Retinal pigment epithelial cell (primary cell): Measurements from ENCODE around the gene PGAP6.

Source experiments
- DNase-seq: peaks from one replicate; pipeline ENCODE4 v3.0.0-alpha.2; 2010; ENCODE audit warnings: low read depth
- H3K4me3 ChIP-seq: 2 replicates; pipeline ENCODE4 v1.5.1; 2011; ENCODE audit warnings: mild to moderate bottlenecking, low read length, control low read depth, moderate library complexity
- TF ChIP-seq, protein P1 (sequence below): conservative IDR thresholded peaks from 2 replicates; pipeline ENCODE4 v1.5.1; 2011; ENCODE audit warnings: low read depth, low read length, control low read depth, inconsistent platforms

The PGAP6 gene

DNA sequence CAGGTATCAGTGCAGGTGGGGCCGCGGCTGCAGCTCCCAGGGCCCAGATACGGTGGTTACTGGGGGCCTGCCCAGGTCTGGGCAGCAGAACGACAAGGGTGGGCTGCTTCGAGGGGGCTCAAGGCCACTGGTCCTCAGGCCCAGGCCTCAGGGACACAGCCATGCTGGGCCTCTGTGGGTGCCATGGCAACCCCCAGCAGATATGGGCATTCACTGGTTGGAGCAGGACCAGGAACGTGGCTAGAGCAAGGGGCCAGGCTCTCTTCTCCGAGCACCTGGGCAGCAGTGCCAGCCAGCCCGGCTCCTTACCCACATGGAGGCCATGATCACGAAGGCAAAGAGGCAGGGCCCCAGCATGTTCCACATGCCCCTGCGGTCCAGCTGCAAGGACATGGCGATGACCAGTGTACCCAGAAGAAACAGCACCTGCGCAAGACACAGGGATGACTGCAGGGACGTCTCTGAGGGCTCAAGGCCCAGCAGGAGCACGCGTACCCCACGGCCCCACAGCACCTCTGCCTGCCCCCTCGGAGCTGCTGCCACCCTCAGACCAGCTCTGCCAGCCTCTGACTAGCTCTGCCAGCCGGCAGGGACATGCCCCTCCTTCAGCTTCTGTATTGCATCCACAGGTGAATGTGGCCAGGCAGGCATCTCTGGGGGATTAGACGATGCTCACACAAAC is 9.3 kb downstream of the PGAP6 start:
- TF ChIP-seq, protein P1, sequence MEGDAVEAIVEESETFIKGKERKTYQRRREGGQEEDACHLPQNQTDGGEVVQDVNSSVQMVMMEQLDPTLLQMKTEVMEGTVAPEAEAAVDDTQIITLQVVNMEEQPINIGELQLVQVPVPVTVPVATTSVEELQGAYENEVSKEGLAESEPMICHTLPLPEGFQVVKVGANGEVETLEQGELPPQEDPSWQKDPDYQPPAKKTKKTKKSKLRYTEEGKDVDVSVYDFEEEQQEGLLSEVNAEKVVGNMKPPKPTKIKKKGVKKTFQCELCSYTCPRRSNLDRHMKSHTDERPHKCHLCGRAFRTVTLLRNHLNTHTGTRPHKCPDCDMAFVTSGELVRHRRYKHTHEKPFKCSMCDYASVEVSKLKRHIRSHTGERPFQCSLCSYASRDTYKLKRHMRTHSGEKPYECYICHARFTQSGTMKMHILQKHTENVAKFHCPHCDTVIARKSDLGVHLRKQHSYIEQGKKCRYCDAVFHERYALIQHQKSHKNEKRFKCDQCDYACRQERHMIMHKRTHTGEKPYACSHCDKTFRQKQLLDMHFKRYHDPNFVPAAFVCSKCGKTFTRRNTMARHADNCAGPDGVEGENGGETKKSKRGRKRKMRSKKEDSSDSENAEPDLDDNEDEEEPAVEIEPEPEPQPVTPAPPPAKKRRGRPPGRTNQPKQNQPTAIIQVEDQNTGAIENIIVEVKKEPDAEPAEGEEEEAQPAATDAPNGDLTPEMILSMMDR: no peak
- DNase-seq: no peak
- H3K4me3 ChIP-seq: no peak overlapping the region

DNA sequence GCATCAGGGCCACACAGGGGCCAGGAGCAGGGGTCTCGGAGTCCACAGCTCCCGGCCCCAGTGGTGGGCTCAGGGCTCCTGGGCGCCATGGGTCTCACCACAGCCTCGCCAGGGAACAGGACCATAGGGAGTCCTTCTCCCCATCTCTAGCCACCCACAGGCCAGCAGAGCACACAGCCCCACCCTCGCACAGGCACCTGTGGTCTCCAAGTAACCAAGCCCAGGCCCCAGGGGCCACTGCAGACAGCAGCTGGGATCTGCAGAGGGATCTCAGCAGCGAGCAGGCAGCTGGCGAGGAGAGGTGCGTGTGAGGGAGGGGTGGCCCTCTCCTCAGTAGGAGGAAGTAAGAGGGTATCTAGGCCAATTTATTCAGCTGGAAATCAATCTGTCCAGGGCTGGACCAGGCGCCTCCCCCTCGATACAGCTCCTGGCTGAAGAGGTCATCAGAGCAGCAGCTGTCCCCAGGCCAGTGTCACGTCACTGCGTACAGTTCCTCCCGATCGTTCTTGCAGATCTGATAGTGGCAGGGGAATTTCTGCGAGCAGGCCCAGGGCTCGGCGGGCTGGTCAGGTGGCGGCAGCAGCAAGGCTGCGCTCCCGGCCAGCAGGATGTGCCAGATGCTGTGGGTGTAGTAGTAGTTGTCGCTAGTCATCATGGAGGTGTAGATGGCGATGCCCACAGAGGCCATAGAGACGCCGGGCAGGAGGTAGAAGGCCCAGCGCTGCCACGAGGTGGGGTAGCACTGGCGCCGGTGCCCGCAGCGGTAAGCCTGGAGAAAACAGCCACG is 10.1 kb downstream of the PGAP6 start:
- no peak for DNase-seq
- TF ChIP-seq, protein P1: no peak
- H3K4me3 ChIP-seq: no peak overlapping the region

DNA sequence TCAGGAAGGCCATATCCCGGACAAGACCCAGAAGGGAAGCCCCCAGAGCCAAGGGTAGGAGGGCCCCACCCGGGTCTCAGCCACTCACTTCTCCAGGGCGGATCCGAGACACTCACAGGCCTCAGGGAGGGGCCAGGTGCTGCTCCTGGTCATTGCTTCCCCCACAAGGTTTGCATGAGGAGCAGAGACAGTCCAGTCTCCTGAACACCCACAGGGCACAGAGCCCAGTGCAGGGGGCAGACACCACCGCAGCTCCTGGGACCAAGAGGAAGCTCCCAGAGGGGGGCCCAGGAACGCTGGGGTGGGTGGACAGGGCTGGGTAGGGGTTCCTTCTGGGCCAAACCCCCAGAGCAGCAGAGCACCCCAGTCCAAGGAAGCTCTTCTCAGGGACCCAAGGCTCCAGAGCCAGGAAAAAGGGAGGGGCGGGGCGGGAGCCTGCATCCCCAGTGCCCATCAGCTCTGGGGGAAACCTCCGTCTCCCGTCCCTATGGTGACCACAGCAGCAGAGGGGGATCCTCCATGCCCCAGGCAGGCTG is 10.7 kb downstream of the PGAP6 start:
- peak overlapping the region; percentile 39 for H3K4me3 ChIP-seq
- TF ChIP-seq, protein P1: no peak
- no peak for DNase-seq

DNA sequence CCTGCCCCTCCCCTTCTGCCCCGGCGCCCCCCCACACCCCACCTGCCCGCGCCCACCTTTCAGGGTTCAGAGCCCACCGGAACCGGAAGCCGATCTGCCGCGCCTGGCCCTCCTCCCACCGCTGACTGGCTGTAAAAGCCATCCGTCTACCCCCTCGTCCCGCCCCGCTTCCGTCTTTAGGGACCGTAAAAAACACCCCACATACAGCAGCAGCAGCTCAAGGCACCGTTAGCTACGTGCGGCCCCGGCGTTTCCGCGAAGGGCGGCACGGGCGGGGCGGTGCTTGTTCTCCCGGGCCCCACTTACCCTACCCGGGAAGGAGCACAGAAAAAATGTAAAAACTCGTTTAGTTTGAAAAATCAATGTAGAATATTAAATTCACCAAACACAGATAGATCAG is 11.3 kb downstream of the PGAP6 start, which contains the start of gene MRPL28:
TSS of gene MRPL28 (minus strand) at position 96 of the 400 bp plus-strand sequence. CDS start 320 bp downstream, outside the sequence.
- TF ChIP-seq, protein P1: no peak
- DNase-seq: peak; percentile 72
- peak within 1 kb of the TSS; percentile 39 for H3K4me3 ChIP-seq

DNA sequence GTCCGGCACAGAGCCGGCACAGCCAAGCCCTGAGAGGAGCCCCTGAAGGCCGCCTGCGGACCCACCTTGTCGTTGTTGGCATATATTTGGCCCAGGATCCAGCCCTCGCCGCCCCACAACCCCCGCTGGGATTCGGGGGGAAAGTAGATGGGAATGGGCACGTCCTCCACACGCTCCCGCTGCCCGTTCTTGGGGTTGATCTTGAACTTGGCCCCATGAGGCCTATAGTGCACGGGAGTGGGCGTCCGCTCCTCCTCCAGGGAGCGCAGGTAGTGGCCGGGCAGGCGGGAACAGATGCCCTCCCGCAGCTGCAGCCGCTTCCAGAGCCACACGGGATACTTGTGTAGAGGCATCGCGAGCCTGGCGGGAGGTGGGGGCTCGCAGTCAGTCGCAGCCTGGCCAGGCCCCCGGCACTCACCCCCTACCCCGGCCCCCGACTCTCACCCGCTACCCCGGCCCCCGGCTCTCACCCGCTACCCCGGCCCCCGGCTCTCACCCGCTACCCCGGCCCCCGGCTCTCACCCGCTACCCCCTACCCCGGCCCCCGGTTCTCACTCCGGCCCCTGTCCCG is 11.8 kb downstream of the PGAP6 start:
- peak overlapping the region; percentile 39 for H3K4me3 ChIP-seq
- TF ChIP-seq, protein P1: no peak
- no peak for DNase-seq

DNA sequence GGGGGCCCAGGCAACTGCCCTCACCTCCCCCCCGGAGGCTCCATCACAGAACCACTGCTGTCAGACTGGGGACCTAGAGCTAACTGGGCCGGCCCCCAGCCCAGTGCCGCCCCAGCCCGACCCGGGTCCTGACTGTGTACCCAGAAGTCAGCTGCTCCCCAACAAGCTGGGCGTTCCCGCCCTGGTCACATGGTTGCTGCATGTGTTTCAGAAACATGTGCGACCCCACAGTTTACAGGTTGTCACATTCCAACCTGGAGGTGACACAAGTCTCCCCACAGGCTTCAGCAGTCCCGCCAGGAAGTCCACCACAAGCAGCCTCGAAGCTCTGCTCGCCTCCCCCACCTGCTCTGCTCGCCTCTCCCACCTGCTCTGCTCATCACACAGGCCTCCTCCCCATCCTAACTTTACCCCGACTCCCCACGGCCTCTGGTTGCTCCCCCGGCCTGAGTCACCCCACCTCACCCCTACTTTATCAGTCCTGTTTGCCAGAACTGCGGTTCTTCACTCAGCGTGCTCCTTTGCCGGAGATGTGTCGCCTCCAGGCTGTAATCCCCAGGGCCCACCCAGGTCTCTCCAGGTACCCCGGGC is 12.4 kb downstream of the PGAP6 start:
- DNase-seq: no peak
- H3K4me3 ChIP-seq: peak overlapping the region; percentile 39
- TF ChIP-seq, protein P1: no peak
